Muscle layer of colon (tissue), 2 donors: ENCODE measurements around the gene UFL1.
"Not testable (repeated sequence)": the region's sequence is repeated elsewhere in the genome, so short reads cannot be mapped to it uniquely, and the experiment has no call there.

Experiments
- H3K27ac ChIP-seq: one replicate; pipeline ENCODE4 v1.7.0; 2013; ENCODE audit warnings: low read depth, mild to moderate bottlenecking, low read length, moderate library complexity
- H3K27me3 ChIP-seq, 2 donors: one replicate each; pipeline ENCODE4 v1.7.0; 2013; ENCODE audit warnings: low read length in 2 of 2, mild to moderate bottlenecking in 2 of 2; ENCODE audit not compliant: insufficient read depth in 2 of 2, control insufficient read depth in 1 of 2
- H3K36me3 ChIP-seq: one replicate; pipeline ENCODE4 v1.7.0; 2013; ENCODE audit warnings: mild to moderate bottlenecking, low read length; ENCODE audit not compliant: insufficient read depth
- H3K4me1 ChIP-seq: one replicate; pipeline ENCODE4 v1.7.0; 2013; ENCODE audit warnings: mild to moderate bottlenecking, low read length; ENCODE audit not compliant: insufficient read depth
- H3K4me3 ChIP-seq, 2 donors: one replicate each; pipeline ENCODE4 v1.7.0; 2013; ENCODE audit warnings: low read length in 2 of 2, low read depth in 1 of 2, mild to moderate bottlenecking in 1 of 2, moderate library complexity in 1 of 2
- H3K9ac ChIP-seq: one replicate; pipeline ENCODE4 v1.7.0; 2013; ENCODE audit warnings: low read length
- H3K9me3 ChIP-seq: one replicate; pipeline ENCODE4 v1.7.0; 2013; ENCODE audit warnings: mild to moderate bottlenecking, low read length
- donor health status: abdominal sarcoma.
- donor health status: Adenocarcinoma of cecum.

Gene UFL1

GRCh38 chr6:96528193-96528592, 6.6 kb downstream of the UFL1 start:
- Histone ChIP-seq H3K27ac (no peak overlapping the region), H3K36me3 (peaks cover 40% of the 10 kb centered on the region), H3K9ac (no peak overlapping the region)

GRCh38 chr6:96532399-96532798, 10.8 kb downstream of the UFL1 start:
- Histone ChIP-seq H3K9me3 (no peaks in the 10 kb centered on the region), H3K27me3 (no peaks in the 10 kb centered on the region), H3K27ac (no peak overlapping the region), H3K9ac (no peak overlapping the region), H3K4me1 (no peaks in the 10 kb centered on the region), H3K4me3 (no peak overlapping the region), H3K36me3 (peaks cover 36% of the 10 kb centered on the region)

More at GRCh38 chr6:96528193-96528592, 6.6 kb downstream of the UFL1 start:
- no peak overlapping the region for H3K4me3 ChIP-seq
- H3K9me3 ChIP-seq, result no peaks in the 10 kb centered on the region
- peaks cover 5% of the 10 kb centered on the region for H3K4me1 ChIP-seq
- no peaks in the 10 kb centered on the region for H3K27me3 ChIP-seq

DNA sequence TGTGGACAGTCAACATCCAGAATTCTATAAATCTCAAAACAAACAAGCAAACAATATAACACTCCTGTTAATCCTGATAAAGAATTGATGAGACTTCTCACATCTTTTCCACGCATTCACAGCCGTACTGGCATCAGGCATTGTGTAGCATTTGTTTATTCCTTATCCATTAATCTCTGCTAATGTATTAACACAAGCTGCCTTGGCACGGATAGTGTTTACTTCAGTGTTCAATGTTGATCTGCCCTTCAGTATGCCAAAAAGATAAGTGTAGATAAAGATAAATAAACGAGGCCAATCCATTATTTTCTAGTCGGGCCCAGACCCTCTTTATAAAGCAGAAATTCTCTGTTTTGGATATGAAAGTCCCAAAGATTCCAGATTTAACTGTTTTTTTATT, 16.1 kb downstream of the UFL1 start:
- H3K4me1 ChIP-seq, result no peaks in the 10 kb centered on the region
- no peaks in the 10 kb centered on the region for H3K27me3 ChIP-seq
- no peak overlapping the region for H3K4me3 ChIP-seq
- no peak overlapping the region for H3K9ac ChIP-seq
- no peaks in the 10 kb centered on the region for H3K9me3 ChIP-seq
- peaks cover 28% of the 10 kb centered on the region for H3K36me3 ChIP-seq
- H3K27ac ChIP-seq, result no peak overlapping the region

GRCh38 chr6:96542702-96543101, 21.1 kb downstream of the UFL1 start:
- Histone ChIP-seq H3K9me3 (no peaks in the 10 kb centered on the region), H3K9ac (no peak overlapping the region), H3K27me3 (no peaks in the 10 kb centered on the region), H3K27ac (no peak overlapping the region), H3K4me3 (no peak overlapping the region), H3K4me1 (no peaks in the 10 kb centered on the region), H3K36me3 (peaks cover 43% of the 10 kb centered on the region)

- H3K27ac ChIP-seq, result no peak overlapping the region
- H3K36me3 ChIP-seq, result peaks cover 35% of the 10 kb centered on the region
- no peak overlapping the region for H3K4me3 ChIP-seq
- H3K27me3 ChIP-seq, result no peaks in the 10 kb centered on the region
- H3K9me3 ChIP-seq, result no peaks in the 10 kb centered on the region
- H3K9ac ChIP-seq, result no peak overlapping the region
- H3K4me1 ChIP-seq, result no peaks in the 10 kb centered on the region
Measured at GRCh38 chr6:96545882-96546281, 24.3 kb downstream of the UFL1 start.

- H3K4me1 ChIP-seq, result no peaks in the 10 kb centered on the region
- H3K4me3 ChIP-seq, result no peak overlapping the region
- H3K27me3 ChIP-seq, result no peaks in the 10 kb centered on the region
- H3K27ac ChIP-seq, result no peak overlapping the region
- no peak overlapping the region for H3K9ac ChIP-seq
- H3K36me3 ChIP-seq, result peaks cover 44% of the 10 kb centered on the region
- H3K9me3 ChIP-seq, result no peaks in the 10 kb centered on the region
Measured at GRCh38 chr6:96547654-96548053, 26.0 kb downstream of the UFL1 start.

- no peaks in the 10 kb centered on the region for H3K9me3 ChIP-seq
- no peak overlapping the region for H3K27ac ChIP-seq
- no peak overlapping the region for H3K9ac ChIP-seq
- H3K27me3 ChIP-seq, result no peaks in the 10 kb centered on the region
- no peaks in the 10 kb centered on the region for H3K4me1 ChIP-seq
- peaks cover 28% of the 10 kb centered on the region for H3K36me3 ChIP-seq
- H3K4me3 ChIP-seq, result no peak overlapping the region
Measured at GRCh38 chr6:96554558-96554957, 33.0 kb downstream of the UFL1 start.

DNA sequence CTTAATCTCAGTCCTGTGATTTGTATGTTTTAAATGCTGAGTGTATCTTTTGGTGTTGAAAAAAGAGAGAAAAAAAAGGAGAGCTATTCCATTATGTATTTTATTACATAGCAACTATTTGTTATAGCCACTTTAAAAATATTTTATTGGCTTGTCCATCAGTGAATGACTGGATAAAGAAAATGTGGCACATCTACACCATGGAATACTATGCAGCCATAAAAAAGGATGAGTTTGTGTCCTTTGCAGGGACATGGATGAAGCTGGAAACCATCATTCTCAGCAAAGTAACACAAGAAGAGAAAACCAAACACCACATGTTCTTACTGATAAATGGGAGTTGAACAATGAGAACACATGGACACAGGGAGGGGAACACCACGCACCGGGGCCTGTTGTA, 38.1 kb downstream of the UFL1 start:
- H3K27me3 ChIP-seq, H3K4me3 ChIP-seq, H3K9me3 ChIP-seq, H3K4me1 ChIP-seq, H3K36me3 ChIP-seq, H3K27ac ChIP-seq, H3K9ac ChIP-seq: not testable (repeated sequence)

- Histone ChIP-seq H3K9ac (no peak within 1 kb of the TSS), H3K4me3 (no peak within 1 kb of the TSS)
Measured at GRCh38 chr6:96562886-96563285, 41.3 kb downstream of the UFL1 start, which contains the start of gene FHL5. Gene FHL5 (plus strand): TSS chr6:96563128. CDS start chr6:96603614, 40,486 bp downstream.

GRCh38 chr6:96563853-96564252, 42.2 kb downstream of the UFL1 start:
- Histone ChIP-seq H3K9ac (no peak overlapping the region), H3K36me3 (no peaks in the 10 kb centered on the region), H3K4me1 (no peaks in the 10 kb centered on the region), H3K9me3 (no peaks in the 10 kb centered on the region), H3K27ac (no peak overlapping the region), H3K27me3 (no peaks in the 10 kb centered on the region), H3K4me3 (no peak overlapping the region)

More at GRCh38 chr6:96562886-96563285, 41.3 kb downstream of the UFL1 start, which contains the start of gene FHL5:
- Histone ChIP-seq H3K9me3 (no peaks in the 10 kb centered on the region), H3K27ac (no peak within 1 kb of the TSS), H3K27me3 (no peaks in the 10 kb centered on the region), H3K36me3 (no peaks in the 10 kb centered on the region), H3K4me1 (no peaks in the 10 kb centered on the region)

DNA sequence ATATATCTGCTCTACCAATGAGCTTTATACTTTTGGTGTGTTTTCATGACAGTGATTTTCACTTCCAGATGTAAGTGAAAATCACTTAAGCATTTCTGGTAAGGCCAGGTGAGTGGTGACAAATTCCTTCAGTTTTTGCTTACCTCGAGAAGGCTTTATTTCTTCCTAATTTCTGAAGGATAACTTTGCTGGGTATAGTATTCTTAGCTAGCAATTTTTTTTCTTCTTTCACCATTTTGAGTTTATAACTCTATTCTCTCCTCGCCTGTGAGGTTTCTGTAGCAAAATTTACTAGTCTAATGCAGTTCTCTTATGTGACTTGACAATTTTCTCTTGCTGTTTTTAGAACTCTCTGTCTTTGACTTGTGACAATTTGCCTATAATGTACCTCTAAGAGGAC, 48.4 kb downstream of the UFL1 start:
- Histone ChIP-seq H3K4me1 (no peaks in the 10 kb centered on the region), H3K9me3 (peaks cover 11% of the 10 kb centered on the region), H3K4me3 (no peak overlapping the region), H3K9ac (no peak overlapping the region), H3K27ac (no peak overlapping the region), H3K36me3 (no peaks in the 10 kb centered on the region), H3K27me3 (no peaks in the 10 kb centered on the region)

GRCh38 chr6:96571551-96571950, 49.9 kb downstream of the UFL1 start:
- H3K4me3 ChIP-seq, result no peak overlapping the region
- H3K9ac ChIP-seq, result no peak overlapping the region
- H3K4me1 ChIP-seq, result no peaks in the 10 kb centered on the region
- no peaks in the 10 kb centered on the region for H3K27me3 ChIP-seq
- H3K27ac ChIP-seq, result no peak overlapping the region
- H3K9me3 ChIP-seq, result peaks cover 11% of the 10 kb centered on the region
- H3K36me3 ChIP-seq, result no peaks in the 10 kb centered on the region
